ENCODE results near the gene DYNC2I2. TPM values are rescaled to one million over a fixed set of nuclear protein-coding genes. Genes with fewer than 3 reads are reported as not detected.
"Not testable (repeated sequence)": the region's sequence is repeated elsewhere in the genome, so short reads cannot be mapped to it uniquely, and the experiment has no call there.

DYNC2I2 gene
- total RNA-seq, 2 donors from 2014 or later = 58.1 to 62.3 TPM

GRCh38 chr9:128593039-128593438 is 63.6 kb downstream of the DYNC2I2 start:
- H3K27ac ChIP-seq = no peak overlapping the region
- H3K27me3 ChIP-seq = no peaks in the 10 kb centered on the region
- H3K4me3 ChIP-seq = no peak overlapping the region
- no peak for DNase-seq
- WGBS, 2 donors = 80 to 83% methylated on average over 2 to 6 of the region's 6 CpGs
- H3K36me3 ChIP-seq (replicated peaks in 1 of 2; ENCODE audit: insufficient read depth in 1 of 2, low read depth in 2 of 2) = peaks cover 21 to 38% of the 10 kb centered on the region in 2 donors
- no peak for ATAC-seq
- no peaks in the 10 kb centered on the region for H3K4me1 ChIP-seq
- no peak for TF ChIP-seq POLR2A (IDR thresholded peaks at IDR 0.05)
- TF ChIP-seq CTCF (IDR thresholded peaks at IDR 0.05) = no peak
- no peaks in the 10 kb centered on the region for H3K9me3 ChIP-seq
- intact Hi-C loops (cut with DNase I) = no loop called here

GRCh38 chr9:128588581-128589233 is 67.9 kb downstream of the DYNC2I2 start:
- H3K9me3 ChIP-seq = no peaks in the 10 kb centered on the region
- no peak for TF ChIP-seq CTCF (IDR thresholded peaks at IDR 0.05)
- TF ChIP-seq POLR2A (IDR thresholded peaks at IDR 0.05) = no peak
- H3K4me3 ChIP-seq = no peak overlapping the region
- intact Hi-C loops (cut with DNase I) = no loop called here
- no peak overlapping the region for H3K27ac ChIP-seq
- DNase-seq = no peak
- ATAC-seq = no peak
- WGBS, 2 donors = 93 to 94% methylated on average over 9 to 11 of the region's 11 CpGs
- no peaks in the 10 kb centered on the region for H3K4me1 ChIP-seq
- H3K27me3 ChIP-seq = no peaks in the 10 kb centered on the region
- peaks cover 34 to 49% of the 10 kb centered on the region in 2 donors for H3K36me3 ChIP-seq (replicated peaks in 1 of 2; ENCODE audit: insufficient read depth in 1 of 2, low read depth in 2 of 2)

GRCh38 chr9:128587453-128587852 is 69.2 kb downstream of the DYNC2I2 start:
- ATAC-seq = no peak
- intact Hi-C loops (cut with DNase I) = no loop called here
- WGBS, 2 donors = 65 to 66% methylated on average over 6 of the region's 6 CpGs

DNA sequence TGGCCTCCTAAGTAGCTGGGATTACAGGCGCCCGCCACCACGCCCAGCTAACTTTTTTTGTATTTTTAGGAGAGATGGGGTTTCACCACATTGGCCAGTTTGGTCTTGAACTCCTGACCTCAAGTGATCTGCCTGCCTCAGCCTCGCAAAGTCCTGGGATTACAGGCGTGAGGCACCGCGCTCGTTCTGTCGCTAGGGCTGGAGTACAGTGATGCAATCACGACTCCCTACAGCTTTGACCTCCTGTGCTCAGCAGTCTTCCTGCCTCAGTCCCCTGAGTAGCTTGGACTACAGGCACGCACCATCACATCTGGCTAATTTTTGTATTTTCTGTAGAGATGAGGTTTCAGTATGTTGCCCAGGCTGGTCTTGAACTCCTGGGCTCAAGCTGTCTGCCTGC is 69.7 kb downstream of the DYNC2I2 start:
- intact Hi-C loops (cut with DNase I); H3K4me3 ChIP-seq; H3K27me3 ChIP-seq; ATAC-seq; DNase-seq; H3K27ac ChIP-seq; H3K9me3 ChIP-seq; H3K4me1 ChIP-seq: not testable (repeated sequence)
- 93 to 95% methylated on average over 11 of the region's 11 CpGs for WGBS, 2 donors
- peaks cover 35 to 57% of the 10 kb centered on the region in 2 donors for H3K36me3 ChIP-seq (replicated peaks in 1 of 2; ENCODE audit: insufficient read depth in 1 of 2, low read depth in 2 of 2)

More at GRCh38 chr9:128587453-128587852, 69.2 kb downstream of the DYNC2I2 start:
- H3K36me3 ChIP-seq (replicated peaks in 1 of 2; ENCODE audit: insufficient read depth in 1 of 2, low read depth in 2 of 2) = peaks cover 32 to 53% of the 10 kb centered on the region in 2 donors
- no peaks in the 10 kb centered on the region for H3K9me3 ChIP-seq
- H3K4me3 ChIP-seq = no peak overlapping the region
- DNase-seq = no peak
- H3K27me3 ChIP-seq = no peaks in the 10 kb centered on the region
- no peaks in the 10 kb centered on the region for H3K4me1 ChIP-seq
- TF ChIP-seq POLR2A (IDR thresholded peaks at IDR 0.05) (no peak), CTCF (IDR thresholded peaks at IDR 0.05) (no peak)
- no peak overlapping the region for H3K27ac ChIP-seq

DNA sequence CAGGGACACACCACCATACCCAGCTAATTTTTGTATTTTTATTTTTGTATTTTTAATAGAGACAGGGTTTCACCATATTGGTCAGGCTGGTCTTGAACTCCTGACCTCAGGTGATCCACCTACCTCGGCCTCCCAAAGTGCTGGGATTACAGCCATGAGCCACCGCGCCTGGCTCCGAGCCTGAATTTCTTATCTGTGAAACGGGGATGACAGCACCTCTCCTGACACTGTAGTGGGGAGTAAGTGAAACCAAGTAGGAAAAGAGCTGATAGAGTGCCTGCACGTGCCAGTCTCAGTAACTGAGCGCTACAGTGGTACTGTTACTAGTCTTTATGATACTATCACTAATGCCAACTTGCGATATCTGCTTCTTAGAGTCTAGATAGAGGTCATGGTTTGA is 71.5 kb downstream of the DYNC2I2 start:
- DNase-seq; intact Hi-C loops (cut with DNase I); ATAC-seq; H3K9me3 ChIP-seq; H3K27me3 ChIP-seq; H3K4me1 ChIP-seq; H3K4me3 ChIP-seq; H3K27ac ChIP-seq: not testable (repeated sequence)
- WGBS, 2 donors = 73 to 83% methylated on average over 8 of the region's 8 CpGs
- peaks cover 40 to 67% of the 10 kb centered on the region in 2 donors for H3K36me3 ChIP-seq (replicated peaks in 1 of 2; ENCODE audit: insufficient read depth in 1 of 2, low read depth in 2 of 2)

Other genes with a start within 250 kb of the DYNC2I2 start
- gene CERCAM, start 236.0 kb downstream of the DYNC2I2 start, total RNA-seq = 10 to 100 TPM; 28.0 to 42.0 TPM
- 10 to 100 TPM; 14.3 to 23.4 TPM for gene ODF2, start 200.8 kb downstream of the DYNC2I2 start, total RNA-seq
- 10 to 100 TPM in 1 of 2 donors, 1 to 10 TPM in 1; 8.3 to 11.5 TPM for gene GLE1, start 152.1 kb downstream of the DYNC2I2 start, total RNA-seq
- gene SPTAN1, start 104.3 kb downstream of the DYNC2I2 start, total RNA-seq = 100 to 1,000 TPM; 119 to 248 TPM
- gene SET, start 32.4 kb upstream of the DYNC2I2 start, total RNA-seq = 10 to 100 TPM; 70.9 to 87.2 TPM
- 10 to 100 TPM in 1 of 2 donors, 1 to 10 TPM in 1; 4.9 to 10.2 TPM for gene PKN3, start 45.7 kb upstream of the DYNC2I2 start, total RNA-seq
- gene ZDHHC12, start 67.3 kb upstream of the DYNC2I2 start, total RNA-seq = 10 to 100 TPM; 21.1 to 64.9 TPM
- gene ZER1, start 115.1 kb upstream of the DYNC2I2 start, total RNA-seq = 10 to 100 TPM; 25.7 to 41.9 TPM
- 10 to 100 TPM; 17.5 to 19.5 TPM for gene TBC1D13, start 130.4 kb upstream of the DYNC2I2 start, total RNA-seq
- gene ENDOG, start 161.7 kb upstream of the DYNC2I2 start, total RNA-seq = 10 to 100 TPM; 22.4 to 24.9 TPM
- 10 to 100 TPM; 16.2 to 16.3 TPM for gene SPOUT1, start 172.9 kb upstream of the DYNC2I2 start, total RNA-seq
- 1 to 10 TPM; 2.6 to 4.3 TPM for gene KYAT1, start 225.1 kb upstream of the DYNC2I2 start, total RNA-seq
- gene LRRC8A, start 225.3 kb upstream of the DYNC2I2 start, total RNA-seq = 10 to 100 TPM; 21.0 to 23.7 TPM

All from body of pancreas (tissue), 4 donors.